ENCODE measurements around the gene EPN1.

EPN1 gene

DNA sequence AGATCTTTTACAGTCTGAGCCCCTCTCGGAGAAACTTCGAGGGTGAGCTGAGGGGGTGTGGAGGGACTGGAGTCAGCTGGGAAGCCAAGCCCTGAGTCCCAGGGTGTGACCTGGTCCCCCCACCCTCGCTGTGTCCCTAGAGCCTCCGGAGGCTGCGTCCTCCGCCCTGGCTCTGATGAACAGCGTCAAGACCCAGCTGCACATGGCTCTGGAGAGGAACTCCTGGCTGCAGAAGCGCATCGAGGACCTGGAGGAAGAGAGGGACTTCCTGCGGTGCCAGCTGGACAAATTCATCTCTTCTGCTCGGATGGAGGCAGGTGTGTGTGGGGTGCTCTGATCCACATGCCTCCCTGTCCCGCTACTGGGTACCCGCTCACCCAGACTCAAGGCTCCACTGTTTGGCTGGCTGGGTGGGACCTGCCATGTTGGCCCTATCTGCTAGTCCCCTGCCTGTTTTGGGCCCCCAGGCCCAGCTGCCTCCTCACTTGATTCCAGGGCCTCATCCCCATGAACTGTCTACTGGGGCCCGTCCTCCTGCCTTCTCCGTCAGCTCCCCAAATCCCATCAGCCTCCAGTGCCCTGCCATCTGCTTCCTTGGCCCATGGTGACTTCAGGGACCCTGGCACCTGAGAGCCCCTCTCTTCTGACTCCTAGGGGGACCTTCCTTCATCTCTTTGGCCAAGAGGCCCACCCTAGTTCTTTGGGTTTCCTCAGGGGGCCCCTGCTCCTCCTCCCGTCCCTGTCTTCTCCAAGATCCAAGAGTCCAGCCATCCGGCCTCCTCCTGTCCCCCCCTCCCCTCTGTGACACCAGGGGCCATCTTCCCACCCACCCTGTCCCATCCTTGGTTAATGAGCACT is 25.5 kb upstream of the EPN1 start:
- H3K9ac ChIP-seq (ENCODE audit: insufficient read length) = peak overlapping the region; percentile 96
- no peak overlapping the region for H3K27ac ChIP-seq

DNA sequence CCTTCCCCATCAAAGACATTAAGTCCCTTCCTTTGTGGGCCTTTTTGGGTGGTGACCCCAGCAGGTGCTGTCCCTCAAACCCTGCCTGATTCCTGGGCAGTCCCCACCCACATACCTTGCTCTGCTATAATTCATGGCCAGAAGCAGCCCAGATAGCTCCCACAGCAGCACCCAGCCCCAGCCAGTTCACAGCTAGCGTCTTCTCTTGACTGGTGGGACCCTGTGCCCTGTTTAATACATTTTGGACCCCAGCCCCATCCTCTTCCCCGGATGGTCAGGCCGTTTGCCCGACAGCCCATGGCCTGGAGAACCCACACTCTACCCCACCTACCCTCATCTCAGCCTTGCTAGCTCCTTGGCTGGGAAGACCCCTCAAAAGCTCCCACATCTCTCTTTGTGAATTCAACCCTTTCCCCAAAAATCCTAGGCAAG is 24.9 kb upstream of the EPN1 start:
- H3K27ac ChIP-seq = no peak overlapping the region
- no peak for TF ChIP-seq POLR2AphosphoS5 (IDR thresholded peaks at IDR 0.05; ENCODE audit: borderline replicate concordance, low read depth, low read length)
- no peak for TF ChIP-seq EZH2 (IDR thresholded peaks at IDR 0.05)
- no peak for TF ChIP-seq FOXP2 (optimal IDR thresholded peaks at IDR 0.05; ENCODE audit: control extremely low read depth, extremely low read length, insufficient read depth)
- no peak overlapping the region for H3K4me3 ChIP-seq
- H3K9me3 ChIP-seq (ENCODE audit: low read depth, low read length) = no peaks in the 10 kb centered on the region
- H3K36me3 ChIP-seq (ENCODE audit: insufficient read depth, low read length) = peaks cover 25% of the 10 kb centered on the region; the same call in 1 of the 2 replicates
- H3K9ac ChIP-seq (ENCODE audit: insufficient read length) = no peak overlapping the region
- DNase-seq (ENCODE audit: low read depth, low spot score) = no peak

More for the DNA sequence above, 25.5 kb upstream of the EPN1 start:
- no peaks in the 10 kb centered on the region for H3K9me3 ChIP-seq (ENCODE audit: low read depth, low read length)
- no peak for DNase-seq (ENCODE audit: low read depth, low spot score)
- H3K4me3 ChIP-seq = peak overlapping the region; percentile 96
- H3K36me3 ChIP-seq (ENCODE audit: insufficient read depth, low read length) = peaks cover 32% of the 10 kb centered on the region
- TF ChIP-seq POLR2AphosphoS5 (IDR thresholded peaks at IDR 0.05; ENCODE audit: borderline replicate concordance, low read depth, low read length) (no peak), FOXP2 (optimal IDR thresholded peaks at IDR 0.05; ENCODE audit: control extremely low read depth, extremely low read length, insufficient read depth) (no peak), EZH2 (IDR thresholded peaks at IDR 0.05) (no peak)

DNA sequence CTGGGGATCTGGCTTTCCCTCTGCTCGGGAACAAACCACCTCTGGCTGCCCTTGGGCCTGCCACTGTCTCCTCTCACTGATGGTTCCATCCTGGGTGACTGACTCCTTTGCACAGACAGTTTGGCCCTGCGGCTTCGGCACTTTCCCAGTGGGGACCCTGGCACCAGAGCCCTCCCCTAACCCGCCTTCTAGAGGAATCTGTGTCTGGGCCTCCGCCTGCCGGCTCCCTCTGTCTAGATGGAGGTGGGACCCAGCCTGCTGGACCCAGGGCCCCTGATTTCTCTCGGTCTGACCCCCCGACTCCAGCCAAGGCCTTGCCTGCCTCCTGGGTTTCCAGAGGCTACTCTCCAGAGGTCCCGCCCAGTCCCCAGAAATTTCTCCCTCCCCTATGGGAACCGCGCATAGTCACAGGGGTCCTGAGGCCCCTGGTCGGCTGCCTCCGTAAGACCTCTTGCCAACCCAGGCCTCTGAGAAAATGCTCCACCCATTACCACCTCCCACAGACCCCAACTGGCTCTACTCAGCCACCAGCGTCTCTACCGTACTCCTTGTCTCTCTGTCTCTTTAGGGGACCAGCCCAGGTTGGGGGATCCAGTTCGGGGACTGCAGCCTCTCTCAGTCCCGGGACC is 24.3 kb upstream of the EPN1 start:
- TF ChIP-seq EZH2 (IDR thresholded peaks at IDR 0.05) = no peak
- TF ChIP-seq POLR2AphosphoS5 (IDR thresholded peaks at IDR 0.05; ENCODE audit: borderline replicate concordance, low read depth, low read length) = no peak
- no peak for TF ChIP-seq FOXP2 (optimal IDR thresholded peaks at IDR 0.05; ENCODE audit: control extremely low read depth, extremely low read length, insufficient read depth)
- Histone ChIP-seq H3K27ac (no peak overlapping the region), H3K4me3 (no peak overlapping the region), H3K9ac (ENCODE audit: insufficient read length) (no peak overlapping the region), H3K9me3 (ENCODE audit: low read depth, low read length) (no peaks in the 10 kb centered on the region), H3K36me3 (ENCODE audit: insufficient read depth, low read length) (peaks cover 22% of the 10 kb centered on the region)
- DNase-seq (ENCODE audit: low read depth, low spot score) = no peak

DNA sequence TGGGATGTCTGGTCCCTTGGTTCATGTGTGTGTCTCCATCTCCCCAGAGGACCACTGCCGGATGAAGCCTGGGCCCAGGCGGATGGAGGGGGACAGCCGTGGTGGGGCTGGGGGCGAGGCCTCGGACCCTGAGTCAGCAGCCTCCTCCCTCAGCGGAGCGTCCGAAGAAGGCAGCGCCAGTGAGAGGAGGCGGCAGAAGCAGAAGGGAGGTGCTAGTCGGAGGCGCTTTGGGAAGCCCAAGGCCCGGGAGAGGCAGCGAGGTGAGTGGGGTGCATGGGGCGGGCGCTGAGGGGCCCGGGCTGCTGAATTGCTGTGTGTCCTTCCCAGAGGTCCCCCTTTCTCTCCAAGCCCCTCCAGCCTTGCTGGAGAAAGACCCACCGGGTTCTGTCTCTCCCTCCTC is 23.8 kb upstream of the EPN1 start:
- H3K4me3 ChIP-seq = no peak overlapping the region
- H3K9me3 ChIP-seq (ENCODE audit: low read depth, low read length) = no peaks in the 10 kb centered on the region
- no peak for TF ChIP-seq EZH2 (IDR thresholded peaks at IDR 0.05)
- no peak for TF ChIP-seq POLR2AphosphoS5 (IDR thresholded peaks at IDR 0.05; ENCODE audit: borderline replicate concordance, low read depth, low read length)
- TF ChIP-seq FOXP2 (optimal IDR thresholded peaks at IDR 0.05; ENCODE audit: control extremely low read depth, extremely low read length, insufficient read depth) = no peak
- H3K36me3 ChIP-seq (ENCODE audit: insufficient read depth, low read length) = peaks cover 26% of the 10 kb centered on the region
- H3K27ac ChIP-seq = no peak overlapping the region
- no peak for DNase-seq (ENCODE audit: low read depth, low spot score)
- no peak overlapping the region for H3K9ac ChIP-seq (ENCODE audit: insufficient read length)

DNA sequence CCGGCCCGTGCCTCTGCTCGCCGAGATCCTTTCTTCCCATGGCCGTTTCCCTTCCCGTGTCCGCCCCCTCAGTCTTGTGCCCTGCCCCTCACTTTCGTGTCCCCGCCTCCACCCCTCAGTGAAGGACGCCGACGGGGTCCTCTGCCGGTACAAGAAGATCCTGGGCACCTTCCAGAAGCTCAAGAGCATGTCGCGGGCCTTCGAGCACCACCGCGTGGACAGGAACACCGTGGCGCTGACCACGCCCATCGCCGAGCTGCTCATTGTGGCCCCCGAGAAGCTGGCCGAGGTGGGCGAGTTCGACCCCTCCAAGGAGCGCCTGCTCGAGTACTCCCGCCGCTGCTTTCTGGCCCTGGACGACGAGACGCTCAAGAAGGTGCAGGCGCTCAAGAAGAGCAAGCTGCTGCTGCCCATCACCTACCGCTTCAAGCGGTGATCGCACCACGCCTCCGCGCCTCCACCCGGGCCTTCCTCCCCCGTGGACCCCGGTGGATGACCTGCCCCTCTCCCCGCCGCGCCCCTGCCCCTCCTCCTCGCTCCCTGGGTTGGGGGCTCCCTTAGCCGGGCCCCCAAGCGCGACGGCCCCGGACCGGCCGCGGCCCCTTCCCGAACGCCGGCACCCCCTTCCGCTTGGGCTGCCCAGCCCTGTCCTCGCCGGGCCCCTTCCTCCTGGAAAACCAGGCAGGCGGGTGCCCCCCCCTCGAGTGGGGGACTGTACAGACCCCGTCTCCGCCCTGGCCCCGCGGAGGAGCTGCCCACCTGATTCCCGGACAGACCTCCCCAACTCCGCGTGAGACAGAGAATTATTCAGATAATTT is 22.5 kb upstream of the EPN1 start:
- no peaks in the 10 kb centered on the region for H3K9me3 ChIP-seq (ENCODE audit: low read depth, low read length)
- DNase-seq (ENCODE audit: low read depth, low spot score) = no peak
- H3K36me3 ChIP-seq (ENCODE audit: insufficient read depth, low read length) = peaks cover 32% of the 10 kb centered on the region
- H3K4me3 ChIP-seq = no peak overlapping the region
- H3K27ac ChIP-seq = no peak overlapping the region
- no peak overlapping the region for H3K9ac ChIP-seq (ENCODE audit: insufficient read length)
- TF ChIP-seq FOXP2 (optimal IDR thresholded peaks at IDR 0.05; ENCODE audit: control extremely low read depth, extremely low read length, insufficient read depth) = no peak
- no peak for TF ChIP-seq POLR2AphosphoS5 (IDR thresholded peaks at IDR 0.05; ENCODE audit: borderline replicate concordance, low read depth, low read length)
- no peak for TF ChIP-seq EZH2 (IDR thresholded peaks at IDR 0.05)

DNA sequence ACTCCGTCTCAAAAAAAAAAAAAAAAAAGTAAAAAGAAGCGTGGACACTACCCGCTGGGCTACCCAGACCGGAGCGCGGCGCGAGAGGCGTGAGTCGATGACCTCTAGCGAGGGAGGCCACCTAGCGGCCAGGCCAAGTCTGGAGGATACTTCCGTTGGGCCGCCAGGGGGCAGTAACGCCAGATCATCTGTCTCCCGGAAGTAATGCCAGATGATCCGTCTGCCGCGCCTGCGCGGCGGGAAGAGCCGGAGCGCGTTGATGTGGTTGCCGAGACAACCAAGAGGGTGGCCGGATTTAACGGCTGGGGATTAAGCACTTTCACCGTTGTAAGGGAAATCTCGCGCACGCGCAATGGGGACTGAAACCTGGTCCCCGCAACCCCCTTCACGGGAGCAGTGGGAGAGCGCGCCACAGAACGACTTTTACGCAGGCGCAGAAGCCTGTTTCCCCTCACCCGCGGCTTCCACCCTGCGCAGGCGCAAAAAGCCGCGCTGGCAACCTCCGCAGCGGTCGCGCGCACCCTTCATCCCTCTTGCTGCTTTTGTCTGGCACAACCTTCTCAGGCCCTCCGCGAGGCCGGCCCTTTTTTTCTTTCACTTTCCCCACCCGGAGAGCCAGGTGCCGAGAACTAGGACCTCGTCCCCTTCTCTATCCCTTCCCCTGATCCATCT is 21.2 kb upstream of the EPN1 start:
- TF ChIP-seq EZH2 (IDR thresholded peaks at IDR 0.05) (no peak), POLR2AphosphoS5 (IDR thresholded peaks at IDR 0.05; ENCODE audit: borderline replicate concordance, low read depth, low read length) (peak; percentile 80)
- H3K36me3 ChIP-seq (ENCODE audit: insufficient read depth, low read length) = peaks cover 36% of the 10 kb centered on the region

DNA sequence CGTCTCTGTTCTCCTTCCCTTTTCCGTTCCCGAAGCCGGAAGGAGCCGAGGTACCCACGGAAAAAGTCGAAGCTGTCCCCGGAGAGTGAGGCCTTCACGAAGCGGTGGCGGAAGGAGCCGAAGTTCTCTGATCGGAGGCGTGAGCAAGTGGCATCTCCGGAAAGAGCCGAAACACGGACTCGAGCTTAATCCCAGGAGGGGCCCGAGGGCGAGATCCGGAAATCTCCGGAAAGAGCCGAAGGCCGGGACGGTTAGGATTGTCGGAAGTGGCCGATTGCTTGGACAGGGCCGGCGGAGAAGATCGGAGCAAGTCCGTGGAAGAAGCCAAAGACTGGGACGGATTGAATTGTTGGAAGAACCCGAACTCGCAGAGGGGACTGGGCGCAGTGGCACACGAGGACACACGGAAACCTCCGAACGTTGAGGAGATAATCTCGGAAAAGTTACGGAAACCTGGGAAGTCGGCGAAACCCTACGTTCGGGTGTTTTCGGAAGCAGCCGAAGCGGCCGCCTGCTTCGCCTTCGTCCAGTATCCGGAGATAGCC is 20.6 kb upstream of the EPN1 start:
- TF ChIP-seq POLR2AphosphoS5 (IDR thresholded peaks at IDR 0.05; ENCODE audit: borderline replicate concordance, low read depth, low read length) (no peak; the same call in 1 of the 2 replicates), FOXP2 (optimal IDR thresholded peaks at IDR 0.05; ENCODE audit: control extremely low read depth, extremely low read length, insufficient read depth) (peak; percentile 87), EZH2 (IDR thresholded peaks at IDR 0.05) (no peak)
- H3K9me3 ChIP-seq (ENCODE audit: low read depth, low read length) = no peaks in the 10 kb centered on the region
- H3K4me3 ChIP-seq = peak overlapping the region; percentile 96
- DNase-seq (ENCODE audit: low read depth, low spot score) = peak; percentile 96
- peak overlapping the region; percentile 99 for H3K27ac ChIP-seq
- H3K36me3 ChIP-seq (ENCODE audit: insufficient read depth, low read length) = peaks cover 41% of the 10 kb centered on the region
- H3K9ac ChIP-seq (ENCODE audit: insufficient read length) = peak overlapping the region; percentile 100

More for the DNA sequence above, 21.2 kb upstream of the EPN1 start:
- Histone ChIP-seq H3K4me3 (peak overlapping the region; percentile 96), H3K9ac (ENCODE audit: insufficient read length) (peak overlapping the region; percentile 100), H3K9me3 (ENCODE audit: low read depth, low read length) (no peaks in the 10 kb centered on the region), H3K27ac (peak overlapping the region; percentile 99)
- peak; percentile 98 for DNase-seq (ENCODE audit: low read depth, low spot score)
